A549 treated with CpdA at 1 μM for 4 hours (cell line): ENCODE results near the gene PPP2R1A. TPM values are rescaled to one million over a fixed set of nuclear protein-coding genes. Genes with fewer than 3 reads are reported as not detected.

Experiments
- total RNA-seq: library from RNA; stranded (reverse); fragments of 200-300 nt; extraction: Qiagen RNA extraction; gene quantifications from 5 replicates; pipeline ENCODE4 v1.2.3, GENCODE V29; 2022; ENCODE audit warnings: low read depth

PPP2R1A gene
- total RNA-seq = 169 to 313 TPM (median 298 TPM) in 5 replicates

GRCh38 chr19:52189735-52190486, at the start of gene PPP2R1A:
Gene PPP2R1A (plus strand): TSS chr19:52190052. CDS start chr19:52190097, 45 bp downstream.

GRCh38 chr19:52171321-52172169, 18.3 kb upstream of the PPP2R1A start, which contains the start of gene ZNF836:
Gene ZNF836 (minus strand): TSS chr19:52171621. CDS start chr19:52168072, 3,549 bp downstream.

GRCh38 chr19:52269338-52270261, 79.7 kb downstream of the PPP2R1A start, which contains the start of gene ZNF766:
Gene ZNF766 (plus strand): TSS chr19:52269587. CDS start chr19:52269614, 27 bp downstream.

Other genes with a start within 250 kb of the PPP2R1A start
- gene ZNF350, start 203.2 kb upstream of the PPP2R1A start, total RNA-seq = 3.4 to 5.2 TPM (median 4.7 TPM) in 5 replicates
- gene ZNF615, start 181.8 kb upstream of the PPP2R1A start, total RNA-seq = 3.1 to 4.6 TPM (median 4.1 TPM) in 5 replicates
- 3.0 to 4.3 TPM (median 3.4 TPM) in 5 replicates for gene ZNF614, start 161.7 kb upstream of the PPP2R1A start, total RNA-seq
- 1.5 to 1.8 TPM (median 1.7 TPM) in 5 replicates for gene ZNF432, start 141.2 kb upstream of the PPP2R1A start, total RNA-seq
- 2.0 to 2.5 TPM (median 2.4 TPM) in 5 replicates for gene ZNF841, start 94.3 kb upstream of the PPP2R1A start, total RNA-seq
- gene ZNF616, start 50.1 kb upstream of the PPP2R1A start, total RNA-seq = 0.48 to 1.0 TPM (median 0.86 TPM) in 5 replicates
- 0.73 to 1.0 TPM (median 0.92 TPM) in 5 replicates for gene ZNF836, start 18.4 kb upstream of the PPP2R1A start, total RNA-seq
- 6.5 to 11.9 TPM (median 8.5 TPM) in 5 replicates for gene ZNF766, start 79.5 kb downstream of the PPP2R1A start, total RNA-seq
- gene ZNF480, start 107.1 kb downstream of the PPP2R1A start, total RNA-seq = 7.5 to 20.9 TPM (median 18.0 TPM) in 5 replicates
- not detected in 5 replicates for gene ZNF610, start 146.2 kb downstream of the PPP2R1A start, total RNA-seq
- 0.89 to 1.4 TPM (median 1.1 TPM) in 5 replicates for gene ZNF880, start 179.9 kb downstream of the PPP2R1A start, total RNA-seq
- 0.15 to 0.50 TPM (median 0.31 TPM) in 5 replicates for gene ZNF528, start 207.8 kb downstream of the PPP2R1A start, total RNA-seq
- not detected in 5 replicates for gene ZNF534, start 239.1 kb downstream of the PPP2R1A start, total RNA-seq